ENCODE measurements around the gene CCDC177.

- peak in 1 of 2 donors; percentile 4 for TF ChIP-seq CTCF (conservative IDR thresholded peaks at IDR 0.05 in 1 of 2, IDR thresholded peaks at IDR 0.05 in 1 of 2; ENCODE audit: low read depth in 1 of 2, low read length in 2 of 2)
- TF ChIP-seq EZH2 (IDR thresholded peaks at IDR 0.05; ENCODE audit: low read length, missing control alignments) = no peak
These were observed 41.1 kb upstream of the CCDC177 start for GRCh38 chr14:69615496-69616407.

Data from fibroblast of lung (primary cell).